RWPE1 (cell line): ENCODE results near the gene OST4.

Experiments
- CTCF ChIA-PET: fragments of 350-600 bp; sonication (Branson Sonifier 250); formaldehyde crosslinking; extraction: SDS; loops from one replicate; lab custom pipeline; 2021; lab: Yijun Ruan, JAX
- POLR2A ChIA-PET: fragments of 400-600 bp; formaldehyde crosslinking; extraction: SDS; loops from one replicate; lab custom pipeline; 2020; ENCODE audit warnings: antibody characterized with exemption; ENCODE audit not compliant: low non-redundant PET; lab: Yijun Ruan, JAX
- DNase-seq: peaks from one replicate; pipeline ENCODE4 v3.0.0; 2012; ENCODE audit warnings: low spot score
- H3K27ac ChIP-seq: fragments of 450-650 bp; 2 replicates; pipeline ENCODE4 v1.5.1; 2017
- CTCF ChIP-seq: fragments of 450-650 bp; conservative IDR thresholded peaks from 2 replicates; pipeline ENCODE4 v1.5.1; 2017; ENCODE audit warnings: low read depth, mild to moderate bottlenecking

Gene OST4

GRCh38 chr2:27109083-27109482, 37.6 kb upstream of the OST4 start:
- ChIA-PET POLR2A (interaction anchor here (0.6 kb wide), 1 partner anchor 215 kb away, joined by 3 read pairs; no protein-coding TSS in a partner anchor), CTCF (no interaction called here)
- H3K27ac ChIP-seq: no peak overlapping the region
- DNase-seq: no peak
- TF ChIP-seq CTCF: no peak

GRCh38 chr2:27108221-27108620, 36.8 kb upstream of the OST4 start:
- TF ChIP-seq CTCF: no peak
- DNase-seq: no peak
- POLR2A ChIA-PET: no interaction called here
- CTCF ChIA-PET: interaction anchor here (0.6 kb wide), 1 partner anchor 362 kb away, joined by 4 read pairs; no protein-coding TSS in a partner anchor
- H3K27ac ChIP-seq: no peak overlapping the region

- ChIA-PET CTCF (interaction anchor here (0.7 to 0.9 kb wide), 2 partner anchors 64 to 174 kb away, joined by 3 read pairs; no protein-coding TSS in a partner anchor), POLR2A (no interaction called here)
- TF ChIP-seq CTCF: no peak
These were observed 34.5 kb upstream of the OST4 start for GRCh38 chr2:27105981-27106380.

GRCh38 chr2:27102329-27102728, 30.9 kb upstream of the OST4 start:
- DNase-seq: no peak
- CTCF ChIA-PET: interaction anchor here (0.6 to 1.7 kb wide), 4 partner anchors 14 to 933 kb away, joined by 3 to 6 read pairs (median 3); no protein-coding TSS in a partner anchor
- TF ChIP-seq CTCF: no peak
- H3K27ac ChIP-seq: no peak overlapping the region
- POLR2A ChIA-PET: no interaction called here

More at GRCh38 chr2:27105981-27106380, 34.5 kb upstream of the OST4 start:
- DNase-seq: no peak
- no peak overlapping the region for H3K27ac ChIP-seq

- CTCF ChIA-PET: interaction anchor here (1.3 to 2.6 kb wide), 3 partner anchors 70 to 181 kb away, joined by 3 to 14 read pairs (median 13); no protein-coding TSS in a partner anchor
- TF ChIP-seq CTCF: no peak
- H3K27ac ChIP-seq: no peak overlapping the region
- DNase-seq: no peak
- POLR2A ChIA-PET: interaction anchor here (0.5 kb wide), 1 partner anchor 31 kb away, joined by 3 read pairs; no protein-coding TSS in a partner anchor
These were observed 28.6 kb upstream of the OST4 start for GRCh38 chr2:27100036-27100435.

- TF ChIP-seq CTCF: no peak
- CTCF ChIA-PET: interaction anchor here (0.8 to 2.6 kb wide), 4 partner anchors 70 to 394 kb away, joined by 3 to 14 read pairs (median 10); no protein-coding TSS in a partner anchor
- POLR2A ChIA-PET: no interaction called here
- no peak for DNase-seq
- no peak overlapping the region for H3K27ac ChIP-seq
These were observed 28.0 kb upstream of the OST4 start for GRCh38 chr2:27099334-27099955.
